Muscle layer of duodenum (tissue), 2 donors: ENCODE results near the gene DNAH7.

Source experiments
- H3K27ac ChIP-seq: one replicate; pipeline ENCODE4 v1.7.0; 2013; ENCODE audit warnings: mild to moderate bottlenecking, low read length
- H3K27me3 ChIP-seq: one replicate; pipeline ENCODE4 v1.7.0; 2013; ENCODE audit warnings: low read depth, mild to moderate bottlenecking, control low read depth, low read length
- H3K36me3 ChIP-seq, 2 donors: one replicate each; pipeline ENCODE4 v1.7.0; 2013; ENCODE audit warnings: low read length in 2 of 2, control low read depth in 1 of 2, mild to moderate bottlenecking in 1 of 2; ENCODE audit not compliant: insufficient read depth in 2 of 2, control insufficient read depth in 1 of 2
- H3K4me1 ChIP-seq, 2 donors: one replicate each; pipeline ENCODE4 v1.7.0; 2013; ENCODE audit warnings: low read length in 2 of 2, mild to moderate bottlenecking in 2 of 2, control low read depth in 1 of 2, moderate library complexity in 1 of 2; ENCODE audit not compliant: insufficient read depth in 2 of 2, control insufficient read depth in 1 of 2
- H3K4me3 ChIP-seq, 2 donors: one replicate each; pipeline ENCODE4 v1.7.0; 2013; ENCODE audit warnings: low read length in 2 of 2, low read depth in 1 of 2, mild to moderate bottlenecking in 1 of 2
- H3K9me3 ChIP-seq, 2 donors: one replicate each; pipeline ENCODE4 v1.7.0; 2013; ENCODE audit warnings: low read length in 2 of 2, control low read depth in 1 of 2, mild to moderate bottlenecking in 1 of 2; ENCODE audit not compliant: control insufficient read depth in 1 of 2
- donor health status: healthy.

The DNAH7 gene

DNA sequence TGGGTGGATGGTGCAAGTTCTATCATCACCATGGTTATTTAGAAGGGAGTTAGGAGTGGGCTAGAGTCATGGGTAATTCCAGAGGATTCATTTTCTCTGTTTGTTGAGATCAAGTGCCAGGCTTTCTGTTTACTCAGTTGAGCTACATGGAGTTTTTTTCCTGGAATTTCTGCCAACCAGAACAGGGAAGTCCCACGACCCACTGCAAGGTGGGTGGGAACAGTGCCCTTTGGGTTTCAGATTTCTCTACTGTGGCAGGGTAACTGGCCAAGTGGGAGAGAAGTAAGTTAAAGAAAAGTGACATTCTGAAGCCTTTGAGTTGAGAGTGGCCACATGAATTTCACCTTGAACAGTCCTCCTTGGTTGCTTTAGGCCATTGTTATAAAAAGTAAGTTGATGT, 272.8 kb downstream of the DNAH7 start:
- no peak overlapping the region for H3K27ac ChIP-seq
- H3K36me3 ChIP-seq = no peaks in the 10 kb centered on the region
- no peaks in the 10 kb centered on the region for H3K27me3 ChIP-seq
- H3K4me3 ChIP-seq = no peak overlapping the region
- H3K9me3 ChIP-seq = peaks cover 0 to 2% of the 10 kb centered on the region in 2 donors
- no peaks in the 10 kb centered on the region for H3K4me1 ChIP-seq

DNA sequence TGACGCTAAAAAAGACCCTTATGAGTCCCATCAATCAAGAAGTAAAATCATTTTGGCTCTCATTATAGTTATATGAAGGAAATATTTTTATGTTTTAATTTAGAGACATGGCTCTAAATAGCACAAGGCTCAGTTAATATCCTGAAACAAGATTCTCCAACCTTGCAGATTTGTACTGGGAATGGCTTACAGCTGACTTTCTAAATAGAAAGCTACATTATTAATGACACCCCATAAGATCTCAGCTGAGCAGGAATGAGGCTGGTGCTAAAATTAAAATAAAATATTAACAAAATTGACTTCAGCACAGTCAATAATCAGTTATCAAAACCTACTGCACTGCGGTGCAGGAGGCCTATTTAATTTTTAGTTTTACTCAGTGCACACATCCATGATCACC, 274.8 kb downstream of the DNAH7 start:
- Histone ChIP-seq H3K36me3 (no peaks in the 10 kb centered on the region), H3K27me3 (no peaks in the 10 kb centered on the region), H3K9me3 (peaks cover 0 to 4% of the 10 kb centered on the region in 2 donors), H3K4me1 (no peaks in the 10 kb centered on the region), H3K4me3 (no peak overlapping the region), H3K27ac (no peak overlapping the region)

- H3K27ac ChIP-seq = no peak overlapping the region
- H3K36me3 ChIP-seq = no peaks in the 10 kb centered on the region
- no peaks in the 10 kb centered on the region for H3K4me1 ChIP-seq
- H3K9me3 ChIP-seq = no peaks in the 10 kb centered on the region
- H3K27me3 ChIP-seq = no peaks in the 10 kb centered on the region
- H3K4me3 ChIP-seq = no peak overlapping the region
Observed at GRCh38 chr2:195782156-195782555, 286.5 kb downstream of the DNAH7 start.

DNA sequence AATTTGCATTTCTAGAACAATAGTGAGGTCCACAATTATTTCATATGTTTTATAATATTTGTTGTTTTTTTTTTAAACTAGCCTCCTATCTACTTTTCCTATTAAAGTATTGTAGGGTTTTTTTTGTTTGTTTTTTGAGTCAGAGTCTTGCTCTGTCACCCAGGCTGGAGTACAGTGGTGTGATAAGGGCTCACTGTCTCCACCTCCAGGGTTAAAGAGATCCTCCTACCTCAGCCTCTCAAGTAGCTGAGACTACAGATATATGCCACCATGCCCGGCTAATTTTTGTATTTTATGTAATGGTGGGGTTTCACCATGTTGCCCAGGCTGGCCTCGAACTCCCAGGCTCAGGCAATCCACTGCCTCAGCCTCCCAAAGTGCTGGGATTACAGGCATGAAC, 289.1 kb downstream of the DNAH7 start:
- H3K27ac ChIP-seq = no peak overlapping the region
- H3K9me3 ChIP-seq = no peaks in the 10 kb centered on the region
- no peaks in the 10 kb centered on the region for H3K4me1 ChIP-seq
- no peaks in the 10 kb centered on the region for H3K36me3 ChIP-seq
- no peaks in the 10 kb centered on the region for H3K27me3 ChIP-seq
- no peak overlapping the region for H3K4me3 ChIP-seq

DNA sequence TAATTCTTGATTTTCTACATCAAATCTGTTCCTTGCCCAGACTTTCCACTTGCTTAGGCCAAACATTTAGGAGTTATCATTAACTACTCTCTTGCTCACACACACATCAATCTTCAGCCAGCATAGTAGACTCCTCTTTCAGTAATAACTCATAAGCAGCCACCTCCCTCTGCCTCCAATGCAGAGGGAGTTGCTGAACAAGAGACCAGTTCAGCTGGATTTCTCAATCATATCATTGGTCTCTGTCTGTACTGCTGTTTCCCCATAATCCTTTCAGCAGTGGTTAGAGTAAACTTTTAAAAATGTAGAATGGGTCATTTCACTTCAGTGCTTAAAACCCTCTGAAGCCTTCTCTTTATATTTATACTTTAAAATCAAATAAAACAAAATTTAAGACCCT, 298.7 kb downstream of the DNAH7 start:
- Histone ChIP-seq H3K9me3 (peaks cover 0 to 3% of the 10 kb centered on the region in 2 donors), H3K4me3 (no peak overlapping the region), H3K4me1 (no peaks in the 10 kb centered on the region), H3K36me3 (no peaks in the 10 kb centered on the region), H3K27me3 (no peaks in the 10 kb centered on the region), H3K27ac (no peak overlapping the region)

DNA sequence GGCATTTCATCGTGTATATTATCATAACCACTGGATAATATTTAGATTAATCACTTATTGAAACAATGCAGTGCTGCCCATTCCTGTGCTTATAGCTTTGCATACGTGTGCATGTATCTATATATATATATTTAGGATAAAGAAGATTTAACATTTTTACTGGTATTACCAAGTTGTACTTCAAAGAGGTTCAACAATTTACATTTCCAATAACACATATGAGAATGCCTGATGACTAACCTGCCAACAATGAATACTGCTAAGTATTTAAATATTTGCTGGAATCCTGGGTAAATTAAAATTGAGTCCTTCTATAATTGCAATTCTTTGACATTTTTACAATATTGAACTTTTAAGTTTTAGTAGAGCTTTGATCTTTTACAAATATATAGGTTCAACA, 300.2 kb downstream of the DNAH7 start:
- no peaks in the 10 kb centered on the region for H3K27me3 ChIP-seq
- H3K4me1 ChIP-seq = no peaks in the 10 kb centered on the region
- no peaks in the 10 kb centered on the region for H3K36me3 ChIP-seq
- H3K4me3 ChIP-seq = no peak overlapping the region
- H3K27ac ChIP-seq = no peak overlapping the region
- peaks cover 0 to 4% of the 10 kb centered on the region in 2 donors for H3K9me3 ChIP-seq

- Histone ChIP-seq H3K36me3 (no peaks in the 10 kb centered on the region), H3K27me3 (no peaks in the 10 kb centered on the region), H3K4me1 (no peaks in the 10 kb centered on the region), H3K27ac (no peak overlapping the region), H3K9me3 (peaks cover 0 to 4% of the 10 kb centered on the region in 2 donors), H3K4me3 (no peak overlapping the region)
Observed at GRCh38 chr2:195766691-195767090, 301.9 kb downstream of the DNAH7 start.

DNA sequence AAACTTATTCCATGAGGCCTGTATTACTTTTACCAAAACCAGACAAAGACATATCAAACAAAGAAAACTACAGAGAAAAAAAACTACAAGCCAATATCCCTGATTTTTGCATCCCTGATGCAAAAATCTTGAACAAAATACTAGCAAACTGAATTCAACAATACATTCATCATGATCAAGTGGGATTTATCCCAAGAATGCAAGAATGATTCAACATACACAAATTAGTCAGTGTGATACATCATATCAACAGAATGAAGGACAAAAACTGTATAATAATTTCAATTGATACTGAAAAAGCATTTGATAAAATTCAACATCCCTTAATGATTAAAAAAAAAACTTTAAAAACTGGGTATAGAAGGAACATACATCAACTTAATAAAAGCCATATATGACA, 304.8 kb downstream of the DNAH7 start:
- Histone ChIP-seq H3K9me3 (peaks cover 0 to 4% of the 10 kb centered on the region in 2 donors), H3K4me3 (no peak overlapping the region), H3K27ac (no peak overlapping the region), H3K36me3 (no peaks in the 10 kb centered on the region), H3K27me3 (no peaks in the 10 kb centered on the region), H3K4me1 (no peaks in the 10 kb centered on the region)

GRCh38 chr2:195759877-195760276, 308.8 kb downstream of the DNAH7 start:
- no peaks in the 10 kb centered on the region for H3K4me1 ChIP-seq
- no peaks in the 10 kb centered on the region for H3K9me3 ChIP-seq
- H3K36me3 ChIP-seq = no peaks in the 10 kb centered on the region
- no peak overlapping the region for H3K4me3 ChIP-seq
- H3K27ac ChIP-seq = no peak overlapping the region
- no peaks in the 10 kb centered on the region for H3K27me3 ChIP-seq

GRCh38 chr2:195758846-195759245, 309.8 kb downstream of the DNAH7 start:
- no peaks in the 10 kb centered on the region for H3K9me3 ChIP-seq
- no peak overlapping the region for H3K27ac ChIP-seq
- no peak overlapping the region for H3K4me3 ChIP-seq
- no peaks in the 10 kb centered on the region for H3K36me3 ChIP-seq
- H3K27me3 ChIP-seq = no peaks in the 10 kb centered on the region
- no peaks in the 10 kb centered on the region for H3K4me1 ChIP-seq

DNA sequence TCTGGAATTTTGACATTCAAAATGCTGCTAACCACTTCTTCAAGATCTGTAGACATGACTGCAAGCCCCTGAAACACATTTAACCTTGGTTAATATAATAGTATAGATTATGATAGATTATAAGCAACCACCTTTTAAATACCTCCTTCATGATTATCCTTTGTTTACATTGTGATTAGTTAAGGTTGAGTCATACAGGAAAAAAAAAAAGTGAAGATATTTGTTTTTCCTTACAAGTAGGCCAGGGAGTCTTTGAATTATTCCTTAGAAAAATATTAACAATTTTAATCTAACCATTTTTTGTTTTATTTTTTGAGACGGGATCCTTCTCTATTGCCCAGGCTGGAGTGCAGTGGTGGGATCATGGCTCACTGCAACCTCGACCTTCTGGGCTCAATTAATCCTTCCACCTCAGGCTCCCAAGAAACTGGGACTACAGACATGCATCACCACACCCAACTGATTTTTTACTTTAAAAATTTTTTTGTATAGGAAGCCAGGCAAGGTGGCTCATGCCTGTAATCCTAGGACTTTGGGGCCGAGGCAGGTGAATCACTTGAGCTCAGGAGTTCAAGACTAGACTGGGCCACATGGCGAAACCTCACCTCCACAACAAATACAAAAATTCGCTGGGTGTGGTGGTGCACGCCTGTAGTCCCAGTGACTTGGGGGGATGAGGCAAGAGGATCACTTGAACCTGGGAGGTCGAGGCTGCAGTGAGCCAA, 312.3 kb downstream of the DNAH7 start:
- no peaks in the 10 kb centered on the region for H3K27me3 ChIP-seq
- H3K4me1 ChIP-seq = no peaks in the 10 kb centered on the region
- no peaks in the 10 kb centered on the region for H3K9me3 ChIP-seq
- no peak overlapping the region for H3K4me3 ChIP-seq
- no peaks in the 10 kb centered on the region for H3K36me3 ChIP-seq
- H3K27ac ChIP-seq = no peak overlapping the region

DNA sequence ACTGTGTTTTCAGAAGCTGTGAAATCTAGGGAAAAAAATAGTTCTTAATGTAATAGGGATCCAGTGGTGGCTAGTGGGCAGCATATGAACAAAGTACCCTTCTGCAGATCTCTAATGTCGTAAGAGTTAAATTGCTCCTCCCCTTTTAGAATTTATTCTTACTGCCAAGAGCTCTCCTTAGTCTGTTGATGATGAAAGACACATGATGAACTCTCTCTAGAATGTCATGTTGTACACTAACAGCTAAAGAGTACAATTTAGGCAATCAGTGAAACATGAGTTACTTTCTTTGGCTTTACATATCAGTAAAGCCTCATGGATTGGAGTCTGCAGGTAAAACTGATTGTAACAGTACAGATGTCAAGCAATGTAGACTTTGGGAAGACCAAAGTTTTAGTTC, 327.4 kb downstream of the DNAH7 start:
- no peaks in the 10 kb centered on the region for H3K27me3 ChIP-seq
- no peak overlapping the region for H3K27ac ChIP-seq
- no peak overlapping the region for H3K4me3 ChIP-seq
- no peaks in the 10 kb centered on the region for H3K9me3 ChIP-seq
- peaks cover 0 to 5% of the 10 kb centered on the region in 2 donors for H3K36me3 ChIP-seq
- no peaks in the 10 kb centered on the region for H3K4me1 ChIP-seq
